Osteoblast (primary cell): ENCODE data around the gene KCTD20. TPM values are rescaled to one million over a fixed set of nuclear protein-coding genes. Genes with fewer than 3 reads are reported as not detected.
A peak's percentile ranks its signal among the peaks of the same experiment; 100 is the strongest.

ENCODE experiments used
- DNase-seq: peaks from one replicate; pipeline ENCODE4 v3.0.0; 2011; ENCODE audit warnings: low spot score, mixed read lengths; ENCODE audit not compliant: insufficient read length; ENCODE audit errors: missing footprints
- H2AFZ ChIP-seq: 2 replicates; pipeline ENCODE4 v1.6.0; 2011; ENCODE audit warnings: mild to moderate bottlenecking, low read length
- H3K27ac ChIP-seq: 2 replicates; pipeline ENCODE4 v1.5.1; 2011; ENCODE audit warnings: mild to moderate bottlenecking, low read depth, low read length, moderate library complexity
- H3K27me3 ChIP-seq: 2 replicates; pipeline ENCODE4 v1.6.0; 2012; ENCODE audit warnings: mild to moderate bottlenecking, control low read depth, inconsistent platforms, low read length, moderate library complexity; ENCODE audit not compliant: insufficient read depth
- H3K36me3 ChIP-seq: 2 replicates; pipeline ENCODE4 v1.5.1; 2011; ENCODE audit warnings: mild to moderate bottlenecking, low read length, control low read depth, moderate library complexity; ENCODE audit not compliant: insufficient read depth
- H3K4me1 ChIP-seq: 2 replicates; pipeline ENCODE4 v1.5.1; 2011; ENCODE audit warnings: mild to moderate bottlenecking, low read length, control low read depth, moderate library complexity; ENCODE audit not compliant: insufficient read depth
- H3K4me2 ChIP-seq: 2 replicates; pipeline ENCODE4 v1.6.0; 2011; ENCODE audit warnings: mild to moderate bottlenecking, low read length; ENCODE audit not compliant: insufficient read depth
- H3K4me3 ChIP-seq: fragments of 200-600 bp; sonication (generic); 3 replicates; pipeline ENCODE4 v1.5.1; 2012; ENCODE audit warnings: mild to moderate bottlenecking, low read length, inconsistent platforms; ENCODE audit not compliant: insufficient read depth
- H3K79me2 ChIP-seq: 2 replicates; pipeline ENCODE4 v1.6.0; 2012; ENCODE audit warnings: mild to moderate bottlenecking, low read length, control low read depth, inconsistent platforms; ENCODE audit not compliant: insufficient read depth
- H3K9me3 ChIP-seq: 2 replicates; pipeline ENCODE4 v1.5.1; 2011; ENCODE audit warnings: low read depth, low read length, control low read depth
- H4K20me1 ChIP-seq: 2 replicates; pipeline ENCODE4 v1.6.0; 2012; ENCODE audit warnings: mild to moderate bottlenecking, low read length, control low read depth; ENCODE audit not compliant: insufficient read depth
- total RNA-seq: library from RNA; depleted of rRNA; stranded (reverse); fragments of >200 nt; gene quantifications from 2 replicates; pipeline ENCODE4 v1.2.3, GENCODE V29; 2012
- TF ChIP-seq, protein P1 (sequence below): IDR thresholded peaks from 2 replicates; pipeline ENCODE4 v1.5.1; 2011; ENCODE audit warnings: mild to moderate bottlenecking, low read depth, low read length, moderate library complexity; ENCODE audit errors: extremely low read depth

KCTD20 gene
- total RNA-seq, 1 donor, result 210 TPM

DNA sequence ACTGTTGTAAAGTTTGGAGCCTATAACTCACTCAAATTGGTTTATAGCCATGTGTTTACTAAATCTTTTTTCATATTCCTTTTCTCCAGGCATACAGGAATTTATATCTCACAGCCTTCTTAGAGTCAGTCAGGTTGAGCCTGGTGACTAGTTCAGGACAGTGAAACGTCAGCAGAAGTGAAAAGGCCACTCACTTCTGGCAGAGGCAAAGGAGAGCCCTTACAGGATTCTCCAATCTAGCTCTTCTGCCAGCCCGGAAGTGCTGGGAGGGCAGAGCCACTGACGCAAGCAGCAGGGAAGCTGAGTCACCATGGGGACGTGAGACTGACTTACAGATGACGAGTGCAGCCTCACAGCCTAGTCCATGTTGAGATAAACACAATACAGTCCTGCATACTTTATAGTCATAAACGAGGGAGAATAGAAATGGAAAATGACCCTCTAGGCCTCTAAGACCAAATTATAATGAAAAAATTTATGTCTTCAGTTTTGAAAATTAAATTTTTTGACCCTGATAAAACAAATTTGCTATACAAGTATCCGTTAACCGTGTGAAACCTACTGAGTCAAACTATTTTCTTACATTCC lies 1.4 kb upstream of the KCTD20 start:
- Histone ChIP-seq H3K4me1 (peaks cover 43% of the 10 kb centered on the region), H3K36me3 (peaks cover 2% of the 10 kb centered on the region), H2AFZ (no peak overlapping the region), H3K27ac (peak overlapping the region; percentile 97), H3K79me2 (peaks cover 42% of the 10 kb centered on the region), H3K4me3 (no peak overlapping the region), H3K27me3 (no peaks in the 10 kb centered on the region), H3K4me2 (peak overlapping the region; percentile 89), H3K9me3 (no peaks in the 10 kb centered on the region), H4K20me1 (peaks cover 3% of the 10 kb centered on the region)
- TF ChIP-seq, protein P1, sequence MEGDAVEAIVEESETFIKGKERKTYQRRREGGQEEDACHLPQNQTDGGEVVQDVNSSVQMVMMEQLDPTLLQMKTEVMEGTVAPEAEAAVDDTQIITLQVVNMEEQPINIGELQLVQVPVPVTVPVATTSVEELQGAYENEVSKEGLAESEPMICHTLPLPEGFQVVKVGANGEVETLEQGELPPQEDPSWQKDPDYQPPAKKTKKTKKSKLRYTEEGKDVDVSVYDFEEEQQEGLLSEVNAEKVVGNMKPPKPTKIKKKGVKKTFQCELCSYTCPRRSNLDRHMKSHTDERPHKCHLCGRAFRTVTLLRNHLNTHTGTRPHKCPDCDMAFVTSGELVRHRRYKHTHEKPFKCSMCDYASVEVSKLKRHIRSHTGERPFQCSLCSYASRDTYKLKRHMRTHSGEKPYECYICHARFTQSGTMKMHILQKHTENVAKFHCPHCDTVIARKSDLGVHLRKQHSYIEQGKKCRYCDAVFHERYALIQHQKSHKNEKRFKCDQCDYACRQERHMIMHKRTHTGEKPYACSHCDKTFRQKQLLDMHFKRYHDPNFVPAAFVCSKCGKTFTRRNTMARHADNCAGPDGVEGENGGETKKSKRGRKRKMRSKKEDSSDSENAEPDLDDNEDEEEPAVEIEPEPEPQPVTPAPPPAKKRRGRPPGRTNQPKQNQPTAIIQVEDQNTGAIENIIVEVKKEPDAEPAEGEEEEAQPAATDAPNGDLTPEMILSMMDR, result no peak
- DNase-seq, result peak; percentile 99

DNA sequence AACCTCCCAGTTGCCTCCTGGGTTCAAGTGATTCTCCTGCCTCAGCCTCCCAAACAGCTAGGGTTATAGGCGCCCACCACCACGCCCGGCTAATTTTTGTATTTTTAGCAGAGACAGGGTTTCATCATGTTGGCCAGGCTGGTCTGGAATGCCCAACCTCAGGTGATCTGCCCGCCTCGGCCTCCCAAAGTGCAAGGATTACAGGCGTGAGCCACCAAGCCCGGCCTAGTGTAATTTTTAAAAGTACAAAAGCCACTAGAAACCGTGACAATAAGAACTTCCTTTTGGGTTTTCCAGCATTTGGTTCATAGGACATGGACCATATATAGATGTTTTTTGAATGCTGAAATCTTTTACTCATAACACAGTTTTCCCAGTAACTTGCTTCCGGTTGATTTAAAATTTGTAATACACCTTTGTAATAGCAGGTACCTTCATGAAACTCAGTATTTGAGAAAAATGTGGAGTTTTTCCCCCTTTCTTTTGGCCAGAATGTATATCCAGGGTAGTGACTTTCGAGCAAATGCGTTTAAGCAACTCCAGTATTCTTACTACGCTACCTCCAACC lies 613 bp upstream of the KCTD20 start:
- Histone ChIP-seq H3K27me3 (no peaks in the 10 kb centered on the region), H3K4me1 (peaks cover 36% of the 10 kb centered on the region), H3K79me2 (peaks cover 50% of the 10 kb centered on the region), H3K27ac (peak overlapping the region; percentile 97), H2AFZ (peak overlapping the region; percentile 38), H3K36me3 (peaks cover 9% of the 10 kb centered on the region), H3K4me2 (peak overlapping the region; percentile 89), H4K20me1 (peaks cover 6% of the 10 kb centered on the region), H3K4me3 (peak overlapping the region; percentile 93), H3K9me3 (no peaks in the 10 kb centered on the region)
- DNase-seq, result peak; percentile 27
- TF ChIP-seq, protein P1, result no peak

DNA sequence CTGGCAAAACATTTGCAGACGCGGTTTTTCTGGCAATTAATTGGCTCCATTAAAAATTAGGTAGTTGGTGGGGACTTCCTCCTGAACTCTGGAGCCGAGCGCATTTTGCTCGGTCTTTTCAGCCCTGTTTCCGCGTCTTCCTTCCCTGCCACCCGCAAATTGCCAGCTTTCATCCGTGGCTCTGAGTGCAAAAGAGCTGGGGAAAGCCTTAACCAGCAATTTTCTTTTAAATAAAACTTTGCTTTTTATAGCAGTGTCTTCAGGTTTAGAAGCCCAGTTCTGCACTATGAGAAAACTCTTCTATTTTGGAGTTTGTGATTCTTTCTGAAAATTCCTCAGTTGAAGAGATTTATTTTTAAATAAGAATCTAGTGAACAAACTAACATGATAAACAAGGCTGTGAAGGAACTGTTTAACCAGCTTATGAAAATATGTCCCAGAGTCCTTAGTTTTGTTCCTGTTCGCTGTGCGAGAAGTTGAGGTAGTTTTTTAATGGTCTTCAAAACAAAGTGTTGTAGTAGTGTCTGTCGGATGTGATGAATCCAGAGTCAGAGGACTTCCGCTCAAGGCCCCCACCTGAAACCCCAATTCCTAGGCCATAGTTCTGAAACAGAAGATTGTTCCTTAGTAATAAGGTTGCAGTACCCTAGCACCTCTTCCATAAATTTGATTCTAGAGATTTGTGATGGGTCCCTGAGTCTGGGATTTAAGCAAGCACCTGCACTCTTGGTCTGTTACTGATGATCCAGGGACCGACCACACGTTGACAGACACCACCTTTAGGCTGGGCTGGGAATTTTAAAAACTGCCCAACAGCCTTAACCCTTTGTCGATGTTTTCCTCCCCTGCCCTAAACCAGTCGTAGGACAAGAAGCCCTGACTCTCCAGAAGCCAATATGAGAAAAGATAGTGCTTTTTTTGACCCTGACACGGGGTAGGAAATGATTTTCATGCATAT lies 950 bp downstream of the KCTD20 start:
- TF ChIP-seq, protein P1, result no peak
- H3K4me2 ChIP-seq, result peak overlapping the region; percentile 83
- H3K9me3 ChIP-seq, result no peaks in the 10 kb centered on the region
- H3K27me3 ChIP-seq, result no peaks in the 10 kb centered on the region
- peaks cover 6% of the 10 kb centered on the region for H4K20me1 ChIP-seq
- H3K79me2 ChIP-seq, result peaks cover 65% of the 10 kb centered on the region
- peaks cover 17% of the 10 kb centered on the region for H3K36me3 ChIP-seq
- peak overlapping the region; percentile 97 for H3K27ac ChIP-seq
- peak overlapping the region; percentile 93 for H3K4me3 ChIP-seq
- peak overlapping the region; percentile 44 for H2AFZ ChIP-seq
- H3K4me1 ChIP-seq, result peaks cover 35% of the 10 kb centered on the region
- peak; percentile 86 for DNase-seq

DNA sequence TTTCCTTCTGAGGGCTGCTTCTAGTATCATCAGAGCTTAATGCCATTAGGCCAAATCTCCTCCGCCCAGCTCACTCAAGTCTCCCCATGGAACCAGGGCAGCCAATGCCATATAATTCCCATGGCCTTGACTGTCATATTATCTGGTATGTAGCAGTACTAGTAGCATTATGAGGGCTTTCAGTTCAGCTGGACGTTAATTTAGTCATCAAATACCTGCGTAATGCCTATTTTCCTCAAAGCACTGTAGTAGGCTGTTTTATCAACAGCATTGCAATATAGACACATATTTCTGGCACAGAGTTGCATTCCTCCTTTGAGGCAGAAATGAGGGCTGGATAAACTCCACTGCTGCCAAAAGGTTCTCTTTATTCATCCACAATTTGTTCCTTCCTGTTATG lies 1.7 kb downstream of the KCTD20 start:
- Histone ChIP-seq H3K4me2 (peak overlapping the region; percentile 83), H2AFZ (no peak overlapping the region), H3K4me1 (peaks cover 35% of the 10 kb centered on the region), H3K36me3 (peaks cover 22% of the 10 kb centered on the region), H3K27me3 (no peaks in the 10 kb centered on the region), H3K27ac (peak overlapping the region; percentile 97), H3K9me3 (no peaks in the 10 kb centered on the region), H3K4me3 (peak overlapping the region; percentile 93), H3K79me2 (peaks cover 72% of the 10 kb centered on the region), H4K20me1 (peaks cover 10% of the 10 kb centered on the region)
- DNase-seq, result peak; percentile 84
- TF ChIP-seq, protein P1, result no peak
